Stimulated activated CD4-positive, alpha-beta T cell treated with anti-CD3 and anti-CD28 coated beads, Interleukin-2, amount 100 ng/mL, for 24 hours (primary cell): ENCODE results near the gene USP13.

ENCODE experiments used
- DNase-seq, 2 donors: peaks; one replicate each; pipeline ENCODE4 v3.0.0-alpha.2; 2020

The USP13 gene

DNA sequence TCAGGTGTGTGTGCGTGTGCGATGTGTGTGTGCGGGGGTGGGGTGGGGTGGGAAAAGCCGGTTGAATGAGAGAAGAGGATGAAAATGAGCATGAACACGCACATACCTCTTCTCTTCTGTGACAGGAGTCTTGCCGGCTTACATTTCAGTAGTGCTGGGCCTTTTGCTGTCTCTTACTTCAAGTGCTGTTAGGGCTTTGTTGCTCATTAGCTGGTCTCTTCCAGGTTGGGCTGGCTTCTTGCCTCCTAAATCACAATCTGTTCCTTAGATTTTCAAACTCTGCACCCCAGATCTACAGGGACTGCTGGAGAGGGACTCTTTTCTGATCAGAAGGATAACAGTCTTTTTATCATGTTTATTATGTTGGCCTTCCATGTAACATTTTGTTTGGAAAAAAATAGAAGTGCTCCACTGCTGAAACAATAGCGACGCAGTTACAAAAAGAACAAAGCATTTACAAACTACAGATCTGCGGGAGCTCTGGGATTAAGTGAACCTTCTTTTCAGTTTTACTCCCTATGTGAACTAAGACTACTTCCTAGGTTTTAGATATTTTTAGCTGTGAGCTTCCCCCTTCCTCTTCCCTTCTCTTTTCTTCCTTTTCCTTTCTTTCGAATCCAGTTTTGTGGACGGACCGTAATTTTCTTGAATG is 48.5 kb downstream of the USP13 start:
- no peak for DNase-seq

DNA sequence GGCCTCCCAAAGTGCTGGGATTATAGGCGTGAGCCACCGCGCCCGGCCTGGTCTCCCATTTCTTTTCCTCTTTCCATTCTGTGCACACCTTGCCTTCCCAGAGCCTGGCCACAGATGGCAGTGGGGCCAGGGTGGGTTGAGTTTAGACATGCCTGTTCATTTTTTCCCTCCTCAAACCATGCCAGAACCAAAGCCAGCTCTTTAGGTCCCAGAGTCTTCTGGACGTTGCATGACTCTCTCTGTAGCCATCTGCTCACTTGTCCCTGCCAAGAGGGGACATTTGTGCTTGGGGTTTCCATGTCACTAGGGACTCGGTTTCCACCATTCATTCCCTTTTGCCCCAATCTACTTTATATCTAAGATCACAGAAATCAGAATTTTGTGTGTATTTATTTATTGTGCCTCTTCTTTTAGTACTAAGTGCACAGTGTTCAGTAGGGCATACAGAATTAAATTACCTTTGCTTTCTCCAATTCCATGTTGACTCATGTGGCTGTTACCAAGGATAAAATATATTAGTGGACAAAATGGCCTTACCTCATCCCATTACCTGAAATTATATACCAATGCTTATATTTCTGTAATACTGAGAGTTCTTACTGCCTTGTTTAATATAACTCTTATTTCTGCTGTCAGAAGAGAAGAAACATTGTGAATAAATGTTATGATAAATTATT is 49.6 kb downstream of the USP13 start:
- DNase-seq: no peak

DNA sequence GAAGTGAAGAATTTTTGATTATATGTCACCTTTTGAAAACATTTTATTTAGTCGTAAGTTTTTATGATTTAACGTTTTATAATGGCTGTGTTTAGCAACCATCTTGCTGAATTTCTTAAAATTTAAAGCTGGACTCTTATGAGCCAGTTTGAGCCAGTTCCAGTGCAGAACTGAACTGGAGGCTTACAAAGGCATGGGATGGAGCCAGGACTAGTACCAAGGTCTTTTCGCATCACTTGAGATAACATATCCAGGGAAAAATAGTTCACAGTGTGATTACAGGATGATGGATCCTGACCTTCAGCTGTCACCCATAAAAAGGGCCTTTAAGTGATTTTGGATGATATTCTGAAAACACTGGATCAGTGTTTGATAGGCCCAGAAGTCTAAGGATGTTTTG is 51.0 kb downstream of the USP13 start:
- no peak for DNase-seq

DNA sequence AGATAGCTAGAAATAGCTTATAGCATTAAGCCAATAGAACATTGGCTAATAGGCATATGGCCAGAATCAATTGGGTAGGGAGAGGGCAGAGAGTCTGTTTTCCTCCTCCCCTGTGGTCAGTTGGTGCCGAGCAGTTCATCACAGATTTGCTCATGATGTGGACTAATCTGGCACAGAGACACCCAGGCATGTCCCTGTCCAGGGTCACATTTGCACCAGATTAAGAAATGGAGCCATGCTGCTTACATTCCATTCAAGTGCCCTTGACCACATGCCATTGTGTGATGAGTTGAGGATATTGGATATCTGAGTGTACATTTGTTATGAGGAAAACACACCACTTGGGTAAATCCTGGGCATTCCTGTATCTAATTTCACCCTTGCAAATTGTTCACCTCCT is 53.4 kb downstream of the USP13 start:
- no peak for DNase-seq

DNA sequence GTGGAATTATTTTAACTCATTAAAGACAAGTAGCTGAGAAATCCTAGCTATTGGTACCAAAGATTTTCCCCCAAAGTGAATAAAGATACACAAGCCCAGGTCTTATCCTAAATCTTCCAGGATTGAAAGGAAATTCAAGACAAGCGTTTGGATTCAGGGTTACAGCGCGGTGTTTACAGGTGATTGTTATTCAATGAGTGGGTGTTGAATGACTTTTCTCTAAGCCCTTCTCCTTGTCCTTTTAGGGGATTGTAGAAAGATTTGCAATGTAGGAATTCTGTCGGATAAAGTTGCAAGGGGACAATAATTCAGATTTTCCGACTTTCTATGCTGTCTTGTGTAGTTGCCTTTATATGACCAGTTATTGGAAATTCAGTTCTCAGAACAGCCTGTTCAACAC is 57.2 kb downstream of the USP13 start:
- no peak for DNase-seq

DNA sequence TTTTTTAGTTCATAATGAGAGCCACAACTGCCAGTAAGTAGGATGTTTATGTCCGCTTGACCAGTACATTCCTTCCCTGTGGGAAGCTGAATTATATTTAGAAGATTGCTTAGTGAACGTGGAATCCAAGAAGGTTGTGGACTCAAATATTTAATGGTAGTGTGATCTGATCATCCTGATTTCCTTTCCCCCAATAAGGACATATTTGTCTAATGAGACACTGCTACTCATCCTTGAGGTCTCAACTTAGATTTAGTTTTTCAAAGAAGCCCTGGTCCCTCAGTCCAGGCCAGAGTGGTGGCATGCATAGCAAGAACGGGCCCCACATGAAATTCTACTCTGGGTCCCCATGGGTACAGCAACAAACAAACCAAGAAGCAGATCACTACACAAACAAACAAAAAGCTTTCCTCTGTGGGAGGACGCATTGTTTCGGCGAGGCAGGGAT is 60.8 kb downstream of the USP13 start:
- DNase-seq: no peak

DNA sequence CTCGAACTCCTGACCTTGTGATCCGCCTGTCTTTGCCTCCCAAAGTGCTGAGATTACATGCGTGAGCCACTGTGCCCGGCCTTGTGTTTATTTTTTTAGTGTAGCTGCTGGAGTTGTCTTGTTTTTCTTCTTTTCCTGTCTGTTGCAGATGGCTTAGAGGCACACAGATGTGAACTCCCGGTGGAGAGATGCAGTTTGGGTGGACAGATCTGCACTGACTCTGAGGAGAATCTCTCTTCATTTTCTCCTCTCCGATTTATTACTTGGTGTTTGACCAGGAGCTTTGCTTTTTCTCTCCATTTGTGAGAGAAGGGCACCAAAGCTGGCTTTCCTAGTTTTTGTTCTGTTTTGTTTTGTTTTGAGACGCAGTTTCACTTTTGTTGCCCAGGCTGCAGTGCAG is 62.7 kb downstream of the USP13 start:
- no peak for DNase-seq

DNA sequence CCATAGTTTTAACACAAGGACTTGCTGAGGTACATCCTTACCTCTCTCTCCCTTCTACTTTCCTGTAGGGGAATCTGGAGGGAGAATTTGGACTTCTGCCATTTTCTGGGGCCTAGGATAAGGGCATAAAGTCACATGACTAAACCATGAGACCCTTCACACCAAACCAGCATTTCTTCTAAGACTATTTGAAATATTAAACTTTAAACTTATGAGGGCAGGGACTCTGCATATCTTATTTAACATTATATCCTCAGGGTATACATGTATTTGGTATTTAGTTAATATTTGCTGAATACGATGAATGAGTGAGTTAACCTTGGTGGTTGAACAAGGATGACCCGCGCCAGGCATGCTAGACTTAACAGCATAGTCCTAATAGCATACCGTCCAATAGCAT is 63.4 kb downstream of the USP13 start:
- DNase-seq: no peak

DNA sequence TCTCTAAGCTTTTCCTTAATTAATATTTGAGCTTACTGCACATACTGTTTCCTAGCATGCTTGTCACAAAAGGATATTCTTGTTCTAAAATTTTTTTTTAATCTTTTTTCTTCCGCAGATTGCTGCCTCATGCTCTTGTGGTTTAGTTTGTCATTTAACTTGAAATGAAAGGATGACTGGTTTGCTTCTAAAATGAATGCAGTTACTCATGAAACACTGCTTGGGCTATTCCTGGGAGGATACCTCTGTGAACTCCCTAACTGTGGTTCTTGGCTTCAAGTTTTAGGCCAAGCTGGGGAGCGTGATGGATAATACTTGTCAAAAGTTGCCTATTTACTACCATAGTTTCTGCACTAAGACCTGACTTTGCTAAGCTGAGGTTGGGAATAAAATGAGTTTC is 64.0 kb downstream of the USP13 start:
- no peak for DNase-seq

DNA sequence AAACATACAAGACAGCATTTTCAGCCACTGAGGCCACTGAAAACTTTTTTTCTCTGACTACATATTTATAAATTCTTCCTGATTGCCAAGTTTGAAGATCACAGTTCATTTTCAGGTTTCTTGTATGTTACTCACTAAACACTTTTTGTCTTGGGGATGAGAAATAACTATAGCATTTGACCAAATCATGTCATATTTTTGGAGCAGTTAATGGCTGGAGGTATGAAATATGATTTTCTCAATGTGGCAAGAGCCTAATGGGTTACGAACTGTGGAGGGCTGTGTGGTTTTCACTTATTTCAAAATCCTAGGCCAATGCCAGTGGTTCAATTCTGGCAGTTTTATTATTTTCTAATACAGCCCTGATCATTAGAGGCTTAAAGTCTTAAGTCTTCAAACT is 64.4 kb downstream of the USP13 start:
- no peak for DNase-seq

DNA sequence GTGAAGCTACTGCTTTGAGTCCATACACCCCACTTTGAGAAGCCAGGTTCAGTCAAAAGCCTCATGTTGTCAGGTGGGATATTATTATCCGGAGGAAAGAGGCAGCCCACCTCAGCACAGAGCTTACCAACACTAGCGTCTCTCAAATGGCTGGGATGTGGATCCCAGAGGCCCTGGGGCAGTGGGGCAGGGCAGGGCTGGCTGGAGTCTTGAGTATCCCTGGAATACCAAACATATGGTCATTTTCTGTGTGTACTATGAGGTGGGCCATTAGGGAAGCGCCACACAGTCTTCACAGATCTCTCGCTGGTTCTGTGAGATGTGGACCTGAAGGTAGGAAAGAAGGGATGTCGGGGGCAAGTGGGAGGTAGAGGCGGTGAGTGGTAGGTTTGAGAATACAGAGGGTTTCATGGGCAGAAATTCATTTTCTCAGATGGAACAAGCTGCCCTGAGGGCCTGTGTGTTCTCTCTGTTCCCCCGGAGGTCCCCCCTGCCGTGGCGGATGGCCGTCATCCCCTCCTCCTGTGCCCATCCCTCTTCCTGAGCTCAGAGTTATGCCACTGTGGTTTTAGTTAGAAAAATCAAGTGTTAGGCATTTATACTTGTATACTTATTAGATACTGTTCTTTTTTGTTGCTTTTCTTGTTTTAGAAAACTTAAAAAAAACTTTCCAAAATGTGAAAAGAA is 66.4 kb downstream of the USP13 start:
- DNase-seq: no peak

DNA sequence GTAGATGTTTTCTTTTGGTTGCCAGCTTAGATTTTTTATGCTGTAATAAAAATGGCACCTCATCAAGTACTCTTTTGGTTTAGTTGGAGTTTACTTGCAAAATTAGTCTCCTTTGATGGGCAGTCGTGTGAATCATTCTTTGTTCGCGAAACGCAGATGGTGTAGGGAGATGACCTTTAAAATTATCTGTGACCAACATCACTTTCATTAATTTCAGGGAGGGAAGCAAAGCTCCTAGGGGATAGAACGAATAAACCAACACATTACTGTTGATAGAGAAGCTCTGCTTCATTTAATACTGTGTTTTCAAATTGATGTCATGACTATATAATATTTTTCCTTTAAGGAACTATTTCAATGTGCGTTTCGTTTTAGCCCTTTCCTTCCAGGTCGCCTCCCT is 67.4 kb downstream of the USP13 start:
- DNase-seq: no peak

DNA sequence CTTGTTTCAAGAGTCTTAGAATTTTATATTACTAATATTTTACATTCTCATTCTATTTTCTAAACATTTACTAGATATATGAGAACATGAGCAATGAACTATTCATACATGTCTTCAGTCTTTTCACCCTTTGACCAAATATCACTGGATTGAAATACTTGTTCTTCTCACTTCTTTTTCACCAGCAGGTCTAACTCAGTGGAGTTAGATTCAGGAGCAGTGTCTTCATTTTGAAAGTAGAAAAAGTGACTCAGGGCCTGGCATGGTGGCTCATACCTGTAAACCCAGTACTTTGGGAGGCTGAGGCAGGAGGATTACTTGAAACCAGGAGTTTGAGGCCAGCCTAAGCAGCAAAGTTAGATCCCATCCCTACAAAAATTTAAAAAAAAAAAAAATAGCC is 70.8 kb downstream of the USP13 start:
- no peak for DNase-seq

DNA sequence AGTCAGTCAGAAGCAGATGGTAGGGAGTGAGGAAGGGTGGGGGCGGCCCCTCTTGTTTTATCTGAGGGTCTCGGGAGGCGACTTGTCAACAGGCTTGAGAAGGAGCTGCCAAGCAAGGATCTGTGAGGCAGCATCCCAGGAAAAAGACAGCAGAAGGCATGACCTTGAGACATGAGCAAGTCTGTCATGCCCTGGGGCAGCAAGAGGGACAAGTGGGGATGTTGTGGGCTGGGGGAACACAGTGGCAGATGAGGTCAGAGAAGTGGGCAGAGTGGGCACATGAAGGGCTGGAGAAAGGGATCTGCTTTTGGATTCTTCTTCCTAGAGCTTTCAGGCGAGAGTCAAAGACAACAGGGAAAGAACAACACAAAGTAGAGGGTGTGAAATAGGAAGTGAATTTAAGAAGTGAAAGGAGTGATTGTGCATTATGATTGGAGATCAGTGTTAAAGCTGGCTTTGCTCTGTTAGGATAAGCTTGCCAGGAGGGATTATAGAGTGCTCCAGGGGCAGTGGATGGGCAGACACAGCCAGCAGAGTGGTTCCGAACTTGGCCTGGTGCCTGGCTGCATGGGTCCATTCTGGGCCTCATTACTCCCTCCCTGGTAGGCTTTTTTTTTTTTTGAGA is 73.3 kb downstream of the USP13 start:
- DNase-seq: no peak

DNA sequence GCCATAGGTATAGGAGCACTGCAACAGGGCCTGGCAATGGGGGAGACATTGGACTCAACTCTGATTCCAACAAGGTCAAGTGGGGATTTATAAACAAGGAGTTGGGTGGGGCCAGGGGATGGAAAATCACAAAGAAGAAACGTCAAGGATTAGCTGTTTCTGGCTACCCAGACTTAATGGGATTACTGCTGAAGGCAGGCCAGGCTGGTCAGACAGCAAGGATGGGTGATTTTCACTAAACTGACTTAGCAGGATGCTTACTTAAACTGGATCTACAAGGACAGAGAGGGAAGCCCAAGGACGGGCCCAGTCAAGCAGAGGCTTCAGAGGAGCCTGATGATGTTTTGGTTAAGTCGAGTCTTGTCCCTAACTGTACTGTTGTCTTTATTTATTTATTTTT is 76.2 kb downstream of the USP13 start:
- DNase-seq: no peak

DNA sequence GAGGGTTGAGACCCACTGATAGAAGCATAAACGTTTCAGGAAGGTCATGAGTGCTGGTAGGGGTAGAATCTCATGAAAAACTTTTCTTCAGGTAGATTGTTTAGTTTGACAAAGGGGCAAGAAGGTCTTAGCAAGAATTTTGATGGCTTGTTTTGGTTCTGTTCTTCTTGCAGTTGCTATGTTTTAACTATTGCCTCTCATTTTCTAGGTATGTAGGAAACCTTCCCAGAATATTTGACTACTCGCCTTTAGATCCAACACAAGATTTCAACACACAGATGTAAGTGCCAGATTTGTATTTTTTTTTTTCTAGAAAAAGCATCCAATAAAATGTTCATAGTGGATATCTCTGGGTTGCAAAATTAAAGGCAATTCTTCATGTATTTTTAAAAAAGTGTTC is 77.1 kb downstream of the USP13 start:
- no peak for DNase-seq

DNA sequence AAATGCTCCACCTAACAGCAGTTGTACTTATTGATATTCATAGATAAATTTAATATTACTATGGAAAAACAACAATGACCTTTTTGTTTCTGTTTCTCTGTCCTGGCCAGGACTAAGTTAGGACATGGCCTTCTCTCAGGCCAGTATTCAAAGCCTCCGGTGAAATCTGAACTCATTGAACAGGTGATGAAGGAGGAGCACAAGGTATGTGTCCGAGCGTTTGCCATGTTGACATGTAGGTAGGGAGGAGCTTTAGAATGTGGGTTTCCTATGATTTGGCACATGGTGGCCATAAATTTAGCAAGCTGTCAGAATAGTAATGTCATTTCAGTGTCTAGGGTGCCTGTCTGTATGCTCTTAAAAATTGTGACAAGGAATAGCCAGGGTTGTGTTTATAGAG is 77.7 kb downstream of the USP13 start:
- no peak for DNase-seq

DNA sequence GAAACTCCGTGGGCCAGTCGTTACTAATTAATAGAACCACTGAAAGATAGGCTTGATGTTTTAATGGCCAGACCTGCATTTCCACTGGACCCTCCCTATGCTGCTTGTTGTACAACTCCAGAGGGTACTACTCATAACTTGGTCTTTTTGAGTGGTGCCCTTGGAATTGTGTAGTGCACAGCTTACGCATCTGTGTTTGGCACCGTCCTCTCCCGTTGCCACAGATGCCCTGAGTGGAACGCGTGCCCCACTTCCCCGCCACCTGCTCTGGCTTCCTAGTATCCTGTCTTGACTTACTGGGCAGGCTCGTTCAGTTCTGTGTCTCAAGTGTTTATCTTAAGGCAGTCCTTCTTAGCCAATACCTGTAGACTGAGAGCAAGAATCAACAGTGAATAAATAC is 78.7 kb downstream of the USP13 start:
- DNase-seq: no peak

DNA sequence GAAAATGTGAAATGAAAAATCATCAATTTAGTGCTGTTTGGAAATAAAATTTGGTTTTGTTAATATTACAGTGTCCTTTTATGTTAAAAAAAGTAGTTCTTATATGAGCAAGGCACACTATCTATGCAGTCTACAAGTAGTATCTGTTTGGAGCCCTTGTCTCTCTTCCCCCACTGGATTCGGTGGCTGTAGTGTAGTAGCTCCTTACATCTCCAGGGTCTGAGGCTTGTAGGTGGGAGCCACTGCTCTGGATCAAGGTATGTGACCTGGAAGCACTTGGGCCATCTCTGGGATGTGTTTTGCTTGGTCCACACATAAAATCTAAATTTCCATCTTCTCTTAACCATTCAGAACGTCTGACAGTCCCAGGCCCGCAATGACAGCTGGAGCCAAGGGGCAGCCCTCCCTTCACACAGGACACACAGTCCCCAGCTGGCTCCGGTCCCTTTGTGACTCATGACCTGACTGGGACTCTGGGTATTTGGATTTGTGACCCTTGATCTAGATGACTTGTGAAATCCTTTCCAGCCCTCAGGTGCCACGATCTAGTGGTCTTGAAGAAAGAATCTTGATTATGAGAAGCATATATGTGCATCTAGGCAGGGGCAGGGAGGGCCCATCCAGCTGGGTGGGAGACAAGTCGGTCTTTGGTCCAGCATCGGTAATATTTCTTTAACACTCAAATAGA is 80.0 kb downstream of the USP13 start:
- DNase-seq: no peak

DNA sequence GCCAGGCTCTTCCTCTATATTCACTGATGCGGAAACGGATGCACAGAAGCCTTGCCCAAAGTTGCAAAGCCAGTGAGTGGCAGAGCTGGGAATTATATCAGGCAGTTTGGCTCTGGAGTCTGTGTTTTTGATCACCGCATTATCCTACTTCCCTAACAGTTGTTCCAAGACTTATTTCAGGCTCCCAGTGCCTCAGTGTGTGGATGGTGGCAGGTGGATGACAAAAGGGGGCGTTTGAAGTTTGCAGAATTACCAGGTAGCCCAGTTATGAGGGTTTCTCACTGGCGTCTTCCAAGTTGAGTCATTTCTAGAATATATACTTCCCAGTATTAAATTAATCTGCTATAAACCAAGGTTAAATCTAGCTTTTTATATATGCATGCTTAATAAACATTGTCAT is 81.0 kb downstream of the USP13 start:
- no peak for DNase-seq

DNA sequence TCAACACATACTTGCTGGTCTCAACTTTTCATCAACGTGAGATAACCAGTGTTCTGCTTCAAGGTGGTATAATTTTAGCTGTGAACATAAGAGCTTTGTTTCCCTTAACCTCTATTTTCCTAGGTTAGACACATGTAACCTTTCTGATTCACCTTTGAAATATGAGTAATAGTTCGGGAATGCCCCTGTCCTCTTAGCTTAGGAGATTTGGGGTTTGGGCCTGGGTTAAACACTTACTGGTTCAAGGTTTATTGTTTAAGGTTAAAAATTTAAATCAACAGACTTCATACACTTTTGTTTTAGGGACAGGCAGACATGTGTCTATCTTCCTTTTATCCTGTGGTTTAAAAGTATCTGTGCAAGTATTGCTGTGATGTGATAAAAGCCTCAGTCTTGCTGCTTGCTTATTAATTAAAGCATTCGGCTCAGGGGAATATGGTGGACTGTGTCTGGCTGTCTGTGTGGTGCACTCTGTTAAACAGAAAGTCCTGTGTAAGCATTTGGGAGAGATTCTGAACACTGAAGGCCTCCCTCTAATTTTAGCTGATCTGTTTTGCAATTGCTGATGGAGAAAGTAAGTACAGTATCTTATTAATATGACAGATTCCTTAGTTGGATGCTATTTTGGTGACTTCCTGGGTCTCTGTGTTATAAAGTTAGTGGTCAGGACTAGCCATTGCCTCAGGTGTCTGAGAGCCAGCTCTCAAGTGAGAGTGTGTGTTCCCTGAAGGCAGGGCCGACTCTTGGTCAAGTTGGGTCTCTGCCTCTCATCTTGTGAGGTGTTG is 81.8 kb downstream of the USP13 start:
- no peak for DNase-seq

DNA sequence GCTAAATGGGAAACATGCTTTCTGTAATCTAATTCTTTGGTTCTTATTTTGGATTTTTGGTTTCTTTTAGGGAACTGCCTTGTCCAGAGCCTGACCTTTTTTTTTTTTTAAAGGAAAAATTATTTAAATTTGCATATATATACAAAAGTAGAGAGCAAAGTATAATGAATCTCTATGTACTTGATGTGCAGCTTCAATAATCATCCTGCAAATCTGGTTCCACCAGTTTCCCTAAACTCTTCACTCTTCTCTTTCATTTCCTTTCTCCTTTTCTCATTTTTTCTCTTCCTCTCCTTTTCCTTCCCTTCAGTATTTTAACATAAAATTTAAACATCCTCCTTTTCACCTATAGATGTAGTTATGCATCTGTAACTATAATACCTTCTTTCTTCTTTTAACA is 82.5 kb downstream of the USP13 start:
- no peak for DNase-seq

DNA sequence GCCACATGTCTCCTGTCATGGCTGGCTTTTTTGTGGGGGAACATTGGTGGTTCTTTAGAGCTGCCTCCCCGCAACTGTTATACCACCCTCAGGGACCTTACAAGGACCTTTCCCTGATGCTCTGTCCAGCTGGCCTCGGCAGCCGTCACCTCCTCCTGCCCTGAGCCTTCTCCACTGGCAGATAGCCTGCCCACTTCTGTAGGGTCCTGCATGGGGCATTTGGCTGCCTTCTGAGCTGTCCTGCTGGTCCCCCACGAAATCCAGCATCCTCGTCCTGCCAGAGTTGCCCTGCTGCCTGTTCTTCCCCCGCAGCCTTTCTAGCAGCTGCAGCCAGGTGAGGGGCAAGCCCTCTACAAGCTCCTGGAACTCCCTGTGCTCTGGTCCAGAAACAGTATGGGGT is 86.2 kb downstream of the USP13 start:
- DNase-seq: no peak
